DND-41 (cell line): ENCODE results near the gene PTGFRN.

Source experiments
- ATAC-seq: fragments of 200-7000 bp; cut with Tn5 transposase; 3 replicates; pipeline ENCODE4 v1.9.1; 2021; ENCODE audit warnings: low read depth; ENCODE audit not compliant: insufficient read depth
- DNase-seq: peaks from one replicate; pipeline ENCODE4 v3.0.0-alpha.2; 2020
- H2AFZ ChIP-seq: 2 replicates; pipeline ENCODE4 v1.6.0; 2012; ENCODE audit warnings: low read depth, low read length
- H3K27ac ChIP-seq: 2 replicates; pipeline ENCODE4 v1.5.1; 2012; ENCODE audit warnings: low read length, inconsistent platforms
- H3K27me3 ChIP-seq: fragments of 200-600 bp; sonication (generic); 2 replicates; pipeline ENCODE4 v1.6.0; 2012; ENCODE audit warnings: low read length, mild to moderate bottlenecking, inconsistent platforms; ENCODE audit not compliant: insufficient read depth, poor library complexity
- H3K36me3 ChIP-seq: 2 replicates; pipeline ENCODE4 v1.5.1; 2012; ENCODE audit warnings: low read length, inconsistent platforms; ENCODE audit not compliant: insufficient read depth
- H3K4me1 ChIP-seq: 2 replicates; pipeline ENCODE4 v1.5.1; 2012; ENCODE audit warnings: mild to moderate bottlenecking, low read length; ENCODE audit not compliant: insufficient read depth
- H3K4me2 ChIP-seq: 2 replicates; pipeline ENCODE4 v1.6.0; 2012; ENCODE audit warnings: mild to moderate bottlenecking, moderate library complexity, low read length, inconsistent platforms; ENCODE audit not compliant: insufficient read depth
- H3K4me3 ChIP-seq, 2 experiments: fragments of 200-600 bp in 1 of 2; shearing (Covaris generic) in 1 of 2; 2 replicates each; pipeline ENCODE4 v1.5.1; 2012 to 2016; ENCODE audit warnings: inconsistent platforms in 2 of 2, low read length in 2 of 2, mild to moderate bottlenecking in 2 of 2, low read depth in 1 of 2, moderate library complexity in 1 of 2
- H3K79me2 ChIP-seq: 2 replicates; pipeline ENCODE4 v1.6.0; 2012; ENCODE audit warnings: low read length, inconsistent platforms; ENCODE audit not compliant: insufficient read depth
- H3K9ac ChIP-seq: 2 replicates; pipeline ENCODE4 v1.6.0; 2012; ENCODE audit warnings: low read depth, mild to moderate bottlenecking, inconsistent platforms, low read length, moderate library complexity
- H3K9me3 ChIP-seq: 2 replicates; pipeline ENCODE4 v1.5.1; 2012; ENCODE audit warnings: low read length, moderate library complexity, mild to moderate bottlenecking, inconsistent platforms; ENCODE audit not compliant: insufficient read depth, severe bottlenecking
- H4K20me1 ChIP-seq: 2 replicates; pipeline ENCODE4 v1.6.0; 2012; ENCODE audit warnings: low read length; ENCODE audit not compliant: insufficient read depth
- CTCF ChIP-seq: IDR thresholded peaks from 2 replicates; pipeline ENCODE4 v1.5.1; 2012; ENCODE audit warnings: borderline replicate concordance, low read length, moderate library complexity, mild to moderate bottlenecking; ENCODE audit not compliant: poor library complexity, severe bottlenecking; ENCODE audit errors: extremely low read depth
- EZH2 ChIP-seq: IDR thresholded peaks from 3 replicates; pipeline ENCODE4 v1.6.1; 2012; ENCODE audit warnings: borderline replicate concordance, low read depth, mild to moderate bottlenecking, moderate library complexity, low read length, inconsistent platforms; ENCODE audit not compliant: severe bottlenecking

Gene PTGFRN

GRCh38 chr1:117001254-117001927, 91.7 kb downstream of the PTGFRN start, which contains the start of gene CD101:
CD101 (plus strand) TSS chr1:117001760; CDS start chr1:117001818, 58 bp downstream.
- H3K27ac ChIP-seq, result no peak within 1 kb of the TSS

GRCh38 chr1:117003223-117003875, 93.6 kb downstream of the PTGFRN start:
- H3K27me3 ChIP-seq, result no peaks in the 10 kb centered on the region
- no peak for TF ChIP-seq EZH2
- TF ChIP-seq CTCF, result no peak

More at GRCh38 chr1:117001254-117001927, 91.7 kb downstream of the PTGFRN start, which contains the start of gene CD101:
- Histone ChIP-seq H3K9ac (no peak within 1 kb of the TSS), H3K4me2 (no peak within 1 kb of the TSS), H3K36me3 (no peaks in the 10 kb centered on the region), H2AFZ (no peak within 1 kb of the TSS), H3K79me2 (no peaks in the 10 kb centered on the region), H3K4me3 (no peak within 1 kb of the TSS), H3K27me3 (no peaks in the 10 kb centered on the region), H3K9me3 (no peaks in the 10 kb centered on the region), H4K20me1 (no peaks in the 10 kb centered on the region), H3K4me1 (no peaks in the 10 kb centered on the region)
- DNase-seq (no peak), ATAC-seq (0 out of 3 replicates have a peak, but pooled peaks have one; percentile 24)
- TF ChIP-seq EZH2 (no peak), CTCF (no peak)

GRCh38 chr1:117007719-117008013, 98.0 kb downstream of the PTGFRN start:
- ATAC-seq (no peak), DNase-seq (no peak)
- Histone ChIP-seq H3K9ac (no peak overlapping the region), H3K4me3 (no peak overlapping the region), H3K4me2 (no peak overlapping the region), H3K27ac (no peak overlapping the region), H4K20me1 (no peaks in the 10 kb centered on the region), H2AFZ (no peak overlapping the region), H3K79me2 (no peaks in the 10 kb centered on the region), H3K36me3 (no peaks in the 10 kb centered on the region), H3K27me3 (no peaks in the 10 kb centered on the region), H3K4me1 (no peaks in the 10 kb centered on the region), H3K9me3 (no peaks in the 10 kb centered on the region)
- TF ChIP-seq CTCF (no peak), EZH2 (no peak)

More at GRCh38 chr1:117003223-117003875, 93.6 kb downstream of the PTGFRN start:
- no peak for ATAC-seq
- Histone ChIP-seq H3K79me2 (no peaks in the 10 kb centered on the region), H3K27ac (no peak overlapping the region), H3K9ac (no peak overlapping the region), H3K4me1 (no peaks in the 10 kb centered on the region), H3K4me3 (no peak overlapping the region), H3K36me3 (no peaks in the 10 kb centered on the region), H4K20me1 (no peaks in the 10 kb centered on the region), H3K9me3 (no peaks in the 10 kb centered on the region), H3K4me2 (no peak overlapping the region), H2AFZ (no peak overlapping the region)
- DNase-seq, result no peak
